ELF-1 (cell line): ENCODE measurements around the gene RO60.

Experiments used
- DNase-seq: peaks from one replicate; pipeline ENCODE4 v3.0.0-alpha.2; 2016; ENCODE audit warnings: low read depth, low spot score

The RO60 gene

GRCh38 chr1:193060938-193061337 is 1.5 kb downstream of the RO60 start:
- DNase-seq = no peak

- no peak for DNase-seq
These were observed 3.5 kb downstream of the RO60 start for GRCh38 chr1:193062698-193063463.

- no peak for DNase-seq
These were observed 6.5 kb downstream of the RO60 start for GRCh38 chr1:193065954-193066353.

- no peak for DNase-seq
These were observed 7.2 kb downstream of the RO60 start for GRCh38 chr1:193066606-193067005.

GRCh38 chr1:193068013-193068412 is 8.6 kb downstream of the RO60 start:
- DNase-seq = no peak

- DNase-seq = no peak
These were observed 10.5 kb downstream of the RO60 start for GRCh38 chr1:193069748-193070385.

GRCh38 chr1:193070386-193070753 is 11.0 kb downstream of the RO60 start:
- no peak for DNase-seq

GRCh38 chr1:193070942-193071341 is 11.5 kb downstream of the RO60 start:
- DNase-seq = no peak

GRCh38 chr1:193077991-193078390 is 18.6 kb downstream of the RO60 start:
- no peak for DNase-seq

GRCh38 chr1:193079187-193079586 is 19.8 kb downstream of the RO60 start:
- no peak for DNase-seq

- DNase-seq = no peak
These were observed 24.1 kb downstream of the RO60 start for GRCh38 chr1:193083365-193084088.

- no peak for DNase-seq
These were observed 25.9 kb downstream of the RO60 start for GRCh38 chr1:193085263-193085662.

- no peak for DNase-seq
These were observed 26.9 kb downstream of the RO60 start for GRCh38 chr1:193086342-193086741.

- DNase-seq = no peak
These were observed 28.5 kb downstream of the RO60 start for GRCh38 chr1:193087893-193088292.

- DNase-seq = no peak
These were observed 31.5 kb downstream of the RO60 start for GRCh38 chr1:193090865-193091264.

GRCh38 chr1:193094112-193094511 is 34.7 kb downstream of the RO60 start:
- DNase-seq = no peak

GRCh38 chr1:193102662-193103061 is 43.2 kb downstream of the RO60 start:
- DNase-seq = no peak

- no peak for DNase-seq
These were observed 44.5 kb downstream of the RO60 start for GRCh38 chr1:193103759-193104501.

GRCh38 chr1:193104502-193104906 is 45.1 kb downstream of the RO60 start:
- peak; percentile 74 for DNase-seq

- DNase-seq = peak; percentile 80
These were observed 45.8 kb downstream of the RO60 start, which contains the start of gene GLRX2 for GRCh38 chr1:193104907-193105820. Gene GLRX2, minus strand, starts transcription at chr1:193105414. Its CDS starts 32 bp downstream, at chr1:193105382.

GRCh38 chr1:193105821-193106177 is 46.4 kb downstream of the RO60 start:
- DNase-seq = no peak
